ENCODE measurements around the gene TMEM52. TPM values are rescaled to one million over a fixed set of nuclear protein-coding genes. Genes with fewer than 3 reads are reported as not detected.

Gene TMEM52
- total RNA-seq, 1 experiment from 2014 or later: 4.1 TPM

DNA sequence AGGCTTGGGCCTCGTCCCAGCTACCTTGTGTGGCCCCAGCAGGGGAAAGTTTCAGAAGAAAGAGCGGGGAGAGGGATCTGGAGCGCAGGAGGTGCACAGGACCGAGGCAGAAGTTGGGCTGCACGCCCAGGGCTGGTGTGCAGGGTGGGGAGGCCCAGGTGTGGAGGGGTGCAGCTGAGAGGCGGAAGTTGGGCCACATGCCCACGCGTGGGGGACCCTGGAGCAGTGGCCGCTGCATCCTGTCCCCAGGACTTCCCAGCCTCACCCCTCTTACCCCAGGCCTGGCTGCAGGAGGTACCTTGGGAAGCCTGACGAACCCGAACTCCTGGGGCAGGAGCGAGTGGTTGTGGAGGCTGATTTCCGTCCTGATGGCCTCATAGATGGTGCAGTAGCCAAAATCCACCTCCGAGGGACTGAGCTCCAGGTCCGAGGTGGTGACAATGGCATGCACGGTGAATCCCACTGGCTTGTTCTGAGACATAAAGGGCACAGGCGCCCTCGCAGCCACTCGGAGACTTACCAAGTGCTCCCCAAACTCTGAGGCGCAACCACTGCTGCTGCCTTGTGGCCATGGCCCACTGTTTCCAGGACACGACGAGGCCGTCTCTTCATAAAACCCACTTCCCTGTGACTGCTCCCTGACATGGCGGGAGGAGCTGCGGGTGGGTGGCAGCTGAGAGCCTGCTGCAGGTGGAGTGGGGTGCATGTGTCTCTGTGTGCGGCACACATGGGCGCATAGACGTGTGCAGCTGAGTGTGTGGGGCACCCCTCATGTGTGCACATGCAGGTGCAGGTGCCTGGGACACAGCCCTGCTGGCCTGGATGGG lies 20.4 kb upstream of the TMEM52 start:
- TF ChIP-seq CTCF (conservative IDR thresholded peaks at IDR 0.05; ENCODE audit: low read depth, low read length) (no peak), EZH2 (IDR thresholded peaks at IDR 0.05; ENCODE audit: borderline replicate concordance, low read depth, low read length, poor library complexity, severe bottlenecking) (no peak)
- no TSS peak for BruUV-seq (replicated peaks)
- Histone ChIP-seq H3K36me3 (ENCODE audit: insufficient read depth, low read length, poor library complexity, severe bottlenecking) (no peaks in the 10 kb centered on the region), H3K4me1 (ENCODE audit: insufficient read depth, low read length, poor library complexity, severe bottlenecking) (no peaks in the 10 kb centered on the region), H3K27ac (ENCODE audit: low read depth, low read length, poor library complexity, severe bottlenecking) (no peak overlapping the region), H3K4me3 (ENCODE audit: low read depth, low read length, poor library complexity, severe bottlenecking) (no peak overlapping the region), H3K9me3 (ENCODE audit: low read depth, low read length, poor library complexity, severe bottlenecking) (no peaks in the 10 kb centered on the region), H3K27me3 (replicated peaks; ENCODE audit: insufficient read depth, low read depth, low read length, poor library complexity) (no peaks in the 10 kb centered on the region)
- ChIA-PET POLR2A (ENCODE audit: low non-redundant PET) (no interaction called here), CTCF (no interaction called here)
- no peak for DNase-seq (ENCODE audit: low spot score)
- intact Hi-C loops (cut with micrococcal nuclease; ENCODE audit: unreplicated experiment): no loop called here

DNA sequence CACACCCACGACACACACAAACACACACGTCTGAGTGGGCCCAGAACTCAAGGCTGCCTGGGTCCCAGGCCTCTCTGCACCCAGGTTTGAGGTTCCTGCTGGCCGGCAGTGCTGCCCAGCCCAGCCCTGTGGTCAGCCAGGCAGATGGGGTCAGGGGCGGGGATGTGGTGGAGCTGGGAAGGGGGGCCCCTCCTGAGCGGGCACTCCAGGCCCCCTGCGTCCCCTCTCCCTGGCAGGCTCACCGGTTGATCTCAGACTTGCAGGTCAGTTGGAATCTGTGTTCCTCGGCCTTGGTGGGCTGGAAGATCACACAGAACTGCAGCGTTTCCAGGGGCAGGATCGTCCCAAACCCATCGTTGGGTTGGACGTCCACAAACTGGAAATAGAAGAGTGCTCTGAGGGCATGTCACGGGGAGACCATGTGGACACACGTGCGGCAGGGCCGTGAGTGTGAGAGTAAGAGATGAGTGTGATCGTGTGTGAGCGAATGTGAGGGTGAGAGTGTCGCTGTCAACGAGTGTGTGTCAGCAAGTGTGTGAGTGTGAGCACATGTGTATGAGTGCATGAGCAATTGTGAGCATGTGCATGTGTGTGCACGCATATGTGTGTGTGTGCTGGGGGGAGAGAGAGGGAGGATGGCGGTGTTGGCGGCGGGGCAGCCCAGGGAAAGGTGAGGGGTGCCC lies 19.7 kb upstream of the TMEM52 start:
- CTCF ChIA-PET: no interaction called here

DNA sequence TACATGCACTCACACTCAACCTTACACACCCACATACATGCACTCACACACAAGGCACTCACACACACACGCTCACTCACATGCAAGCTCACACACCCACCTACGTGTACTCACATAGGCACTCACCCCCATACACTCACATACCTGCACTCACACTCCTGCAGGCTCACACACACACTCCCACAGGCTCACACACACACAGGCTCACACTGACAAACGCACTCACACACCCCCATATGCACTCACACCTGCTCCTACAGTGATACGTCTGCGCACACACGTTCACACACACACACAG lies 19.1 kb upstream of the TMEM52 start:
- Histone ChIP-seq H3K36me3 (ENCODE audit: insufficient read depth, low read length, poor library complexity, severe bottlenecking) (no peaks in the 10 kb centered on the region), H3K27ac (ENCODE audit: low read depth, low read length, poor library complexity, severe bottlenecking) (no peak overlapping the region), H3K4me1 (ENCODE audit: insufficient read depth, low read length, poor library complexity, severe bottlenecking) (no peaks in the 10 kb centered on the region), H3K27me3 (replicated peaks; ENCODE audit: insufficient read depth, low read depth, low read length, poor library complexity) (no peaks in the 10 kb centered on the region), H3K9me3 (ENCODE audit: low read depth, low read length, poor library complexity, severe bottlenecking) (no peaks in the 10 kb centered on the region), H3K4me3 (ENCODE audit: low read depth, low read length, poor library complexity, severe bottlenecking) (no peak overlapping the region)
- TF ChIP-seq CTCF (conservative IDR thresholded peaks at IDR 0.05; ENCODE audit: low read depth, low read length): no peak
- TF ChIP-seq EZH2 (IDR thresholded peaks at IDR 0.05; ENCODE audit: borderline replicate concordance, low read depth, low read length, poor library complexity, severe bottlenecking): no peak
- ChIA-PET CTCF (no interaction called here), POLR2A (ENCODE audit: low non-redundant PET) (no interaction called here)
- intact Hi-C loops (cut with micrococcal nuclease; ENCODE audit: unreplicated experiment): no loop called here
- no peak for DNase-seq (ENCODE audit: low spot score)
- BruUV-seq (replicated peaks): no TSS peak

More for the DNA sequence above, 19.7 kb upstream of the TMEM52 start:
- Histone ChIP-seq H3K9me3 (ENCODE audit: low read depth, low read length, poor library complexity, severe bottlenecking) (no peaks in the 10 kb centered on the region), H3K4me3 (ENCODE audit: low read depth, low read length, poor library complexity, severe bottlenecking) (no peak overlapping the region), H3K27ac (ENCODE audit: low read depth, low read length, poor library complexity, severe bottlenecking) (no peak overlapping the region), H3K27me3 (replicated peaks; ENCODE audit: insufficient read depth, low read depth, low read length, poor library complexity) (no peaks in the 10 kb centered on the region), H3K4me1 (ENCODE audit: insufficient read depth, low read length, poor library complexity, severe bottlenecking) (no peaks in the 10 kb centered on the region), H3K36me3 (ENCODE audit: insufficient read depth, low read length, poor library complexity, severe bottlenecking) (no peaks in the 10 kb centered on the region)
- POLR2A ChIA-PET (ENCODE audit: low non-redundant PET): no interaction called here
- no TSS peak for BruUV-seq (replicated peaks)
- TF ChIP-seq EZH2 (IDR thresholded peaks at IDR 0.05; ENCODE audit: borderline replicate concordance, low read depth, low read length, poor library complexity, severe bottlenecking): no peak
- TF ChIP-seq CTCF (conservative IDR thresholded peaks at IDR 0.05; ENCODE audit: low read depth, low read length): no peak
- intact Hi-C loops (cut with micrococcal nuclease; ENCODE audit: unreplicated experiment): no loop called here
- no peak for DNase-seq (ENCODE audit: low spot score)

All from A673 (cell line).